ENCODE measurements around the gene ACOT6.
"Not testable (repeated sequence)": the region's sequence is repeated elsewhere in the genome, so short reads cannot be mapped to it uniquely, and the experiment has no call there.

Gene ACOT6

GRCh38 chr14:73599499-73599898 lies 12.8 kb upstream of the ACOT6 start:
- DNase-seq (ENCODE audit: low spot score), result no peak

DNA sequence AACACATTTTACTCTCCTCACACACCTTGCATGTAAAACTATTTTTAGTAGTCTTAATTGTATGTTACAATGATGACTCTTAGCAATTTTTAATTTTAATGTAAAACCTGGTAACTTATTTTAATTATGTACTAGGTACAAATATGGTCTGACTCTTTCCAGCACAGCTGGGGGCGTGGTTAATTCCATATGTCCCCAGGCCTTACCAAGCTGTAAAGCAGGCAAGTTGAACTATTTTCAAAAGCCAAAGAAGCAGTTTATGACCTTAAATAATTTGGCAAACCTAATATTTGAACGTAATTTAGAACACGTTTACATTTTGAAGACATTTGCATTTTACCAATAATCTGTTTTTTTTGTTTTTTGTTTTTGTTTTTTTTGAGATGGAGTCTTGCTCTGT lies 9.3 kb upstream of the ACOT6 start:
- DNase-seq (ENCODE audit: low spot score), result no peak

- no peak for DNase-seq (ENCODE audit: low spot score)
These were observed 6.0 kb upstream of the ACOT6 start for GRCh38 chr14:73606271-73606670.

DNA sequence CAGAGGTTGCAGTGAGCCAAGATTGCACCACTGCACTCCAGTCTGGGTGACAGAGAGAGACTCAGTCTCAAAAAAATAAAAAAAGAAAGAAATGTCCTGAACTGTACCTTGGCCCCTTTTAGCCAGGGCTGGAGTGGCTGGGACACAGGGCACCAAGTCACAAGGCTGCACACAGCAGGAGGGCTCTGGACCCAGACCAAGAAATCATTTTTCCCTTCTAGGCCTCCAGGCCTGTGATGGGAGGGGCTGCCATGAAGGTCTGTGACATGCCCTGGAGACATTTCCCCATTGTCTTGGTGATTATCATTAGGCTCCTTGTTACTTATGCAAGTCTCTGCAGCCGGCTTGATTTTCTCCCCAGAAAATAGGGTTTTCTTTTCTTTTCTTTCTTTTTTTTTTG lies 5.1 kb upstream of the ACOT6 start:
- no peak for DNase-seq (ENCODE audit: low spot score)

DNA sequence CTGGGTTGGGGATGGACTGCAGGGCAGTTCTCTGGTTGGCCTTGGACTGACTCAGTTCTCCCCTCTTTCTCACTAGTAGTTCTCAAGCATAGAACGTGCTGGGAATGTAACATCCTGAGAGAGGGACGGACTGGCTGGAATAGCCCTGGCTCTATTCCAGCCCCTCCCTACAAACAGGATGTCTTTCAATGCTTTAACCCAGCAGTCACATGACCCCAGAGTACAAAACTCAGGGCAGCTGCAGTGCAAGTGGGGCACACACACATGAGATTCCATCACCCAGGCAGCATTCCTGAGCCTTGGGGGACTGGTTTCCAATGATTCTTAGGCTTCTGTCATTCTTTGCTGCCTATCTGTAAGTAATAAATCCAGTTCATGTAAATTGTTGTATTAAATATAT lies 1.6 kb upstream of the ACOT6 start:
- DNase-seq (ENCODE audit: low spot score), result peak; percentile 26

DNA sequence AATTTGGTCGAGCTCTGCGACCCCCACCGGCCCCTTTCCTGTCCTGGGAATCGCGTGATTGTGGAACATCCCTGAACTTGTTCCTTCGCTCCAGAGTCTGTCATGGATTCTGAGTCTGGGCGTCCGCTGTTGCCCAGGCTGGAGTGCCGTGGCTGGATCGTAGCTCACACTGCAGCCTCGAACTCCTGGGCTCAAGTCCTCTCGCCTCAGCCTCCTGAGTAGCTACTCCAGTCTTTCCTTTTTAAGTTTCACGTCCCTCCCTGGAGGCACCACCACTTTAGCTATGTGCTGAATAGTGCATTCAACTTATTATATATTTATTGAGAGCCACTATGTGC lies 698 bp downstream of the ACOT6 start:
- peak; percentile 30 for DNase-seq (ENCODE audit: low spot score)

DNA sequence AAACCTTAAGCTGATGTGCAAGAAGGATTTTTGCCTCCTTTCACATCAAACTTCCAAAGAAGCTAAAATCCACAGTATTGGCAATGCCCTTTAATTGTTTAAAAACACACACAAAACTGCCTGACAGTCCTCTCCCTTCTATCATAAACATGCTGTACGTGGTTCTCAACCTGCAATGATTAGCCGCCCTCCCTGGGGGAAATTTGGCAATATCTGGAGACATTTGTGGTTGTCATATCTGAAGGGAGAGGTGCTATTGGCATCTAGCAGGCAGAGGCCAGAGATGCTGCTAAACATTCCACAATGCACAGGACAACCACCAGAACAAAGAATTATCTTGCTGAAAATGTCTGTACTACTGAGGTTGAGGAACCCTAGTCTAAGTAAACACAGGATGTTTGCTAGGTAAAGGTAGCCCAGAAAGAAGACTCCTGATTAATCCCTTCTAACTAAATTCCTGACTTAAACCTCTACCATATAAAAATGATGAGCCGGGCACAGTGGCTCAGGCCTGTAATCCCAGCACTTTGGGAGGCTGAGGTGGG lies 1.2 kb downstream of the ACOT6 start:
- DNase-seq (ENCODE audit: low spot score), result no peak

GRCh38 chr14:73616831-73617230 lies 4.5 kb downstream of the ACOT6 start:
- no peak for DNase-seq (ENCODE audit: low spot score)

DNA sequence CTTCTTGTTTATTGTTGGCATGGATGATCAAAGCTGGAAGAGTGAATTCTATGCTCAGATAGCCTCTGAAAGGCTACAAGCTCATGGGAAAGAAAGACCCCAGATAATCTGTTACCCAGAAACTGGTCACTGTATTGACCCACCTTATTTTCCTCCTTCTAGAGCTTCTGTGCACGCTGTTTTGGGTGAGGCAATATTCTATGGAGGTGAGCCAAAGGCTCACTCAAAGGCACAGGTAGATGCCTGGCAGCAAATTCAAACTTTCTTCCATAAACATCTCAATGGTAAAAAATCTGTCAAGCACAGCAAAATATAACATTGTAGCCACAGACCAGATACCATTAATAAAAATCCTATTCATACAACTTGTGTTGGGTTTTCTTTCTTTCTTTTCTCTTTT lies 7.2 kb downstream of the ACOT6 start:
- no peak for DNase-seq (ENCODE audit: low spot score)

DNA sequence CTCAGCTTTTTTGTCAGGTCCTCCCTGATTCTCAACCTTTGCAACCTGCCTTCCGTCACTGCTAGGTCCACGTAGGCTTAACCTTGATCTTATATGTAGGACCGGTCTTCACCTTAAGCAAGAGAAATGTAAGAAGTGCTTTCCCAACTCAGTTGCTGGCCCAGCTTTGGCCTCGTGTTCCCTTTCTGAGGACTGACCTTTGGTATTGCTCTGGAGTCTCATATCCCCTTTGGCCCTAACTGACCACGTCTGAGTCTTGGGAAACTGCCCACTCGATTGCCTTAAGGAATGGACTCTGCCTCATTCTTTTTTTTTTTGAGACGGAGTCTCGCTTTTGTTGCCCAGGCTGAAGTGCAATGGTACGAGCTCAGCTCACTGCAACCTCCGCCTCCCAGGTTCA lies 8.0 kb downstream of the ACOT6 start:
- DNase-seq (ENCODE audit: low spot score), result no peak

DNA sequence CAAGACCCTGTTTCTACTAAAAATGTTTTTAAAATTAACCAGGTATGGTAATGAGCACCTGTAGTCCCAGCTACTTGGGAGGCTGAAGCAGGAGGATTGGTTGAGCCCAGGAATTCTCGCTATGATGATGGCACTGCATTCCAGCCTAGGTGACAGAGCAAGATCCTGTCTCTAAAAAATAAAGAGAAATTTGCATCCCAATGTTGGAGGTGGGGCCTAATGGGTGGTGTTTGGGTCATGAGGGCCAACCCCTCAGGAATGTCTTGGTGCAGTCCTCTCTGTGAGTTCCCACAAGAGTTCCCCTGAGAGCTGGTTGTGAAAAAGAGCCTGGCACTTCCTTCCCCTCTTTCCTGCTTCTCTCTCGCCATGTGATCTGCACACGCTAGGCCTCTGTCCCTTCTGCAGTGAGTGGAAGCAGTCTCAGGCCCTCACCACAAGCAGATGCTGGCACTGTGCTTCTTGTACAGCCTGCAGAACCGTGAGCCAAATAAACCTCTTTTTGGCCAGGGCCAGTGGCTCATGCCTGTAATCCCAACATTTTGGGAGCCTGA lies 11.3 kb downstream of the ACOT6 start:
- DNase-seq (ENCODE audit: low spot score), result no peak

DNA sequence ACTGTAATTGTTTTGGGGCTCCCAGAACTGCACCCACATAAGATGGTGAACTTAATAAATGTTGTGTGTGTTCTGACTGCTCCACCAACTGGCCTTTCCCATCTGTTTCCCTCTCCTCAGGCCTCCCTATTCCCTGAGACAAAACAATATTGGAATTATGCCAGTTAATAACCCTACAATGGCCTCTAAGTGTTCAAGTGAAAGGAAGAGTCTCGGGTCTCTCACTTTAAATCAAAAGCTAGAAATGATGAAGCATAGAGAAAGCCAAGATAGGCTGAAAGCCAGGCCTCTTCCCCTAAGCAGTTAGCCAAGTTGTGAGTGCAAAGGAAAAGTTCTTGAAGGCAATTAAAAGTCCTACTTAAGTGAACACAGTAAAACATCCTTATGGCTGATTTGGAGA lies 13.4 kb downstream of the ACOT6 start:
- DNase-seq (ENCODE audit: low spot score), result no peak

GRCh38 chr14:73627151-73627558 lies 14.8 kb downstream of the ACOT6 start:
- no peak for DNase-seq (ENCODE audit: low spot score)

GRCh38 chr14:73630009-73630780 lies 17.9 kb downstream of the ACOT6 start:
- no peak for DNase-seq (ENCODE audit: low spot score)

GRCh38 chr14:73633116-73634010 lies 21.0 kb downstream of the ACOT6 start:
- peak; percentile 81 for DNase-seq (ENCODE audit: low spot score)

DNA sequence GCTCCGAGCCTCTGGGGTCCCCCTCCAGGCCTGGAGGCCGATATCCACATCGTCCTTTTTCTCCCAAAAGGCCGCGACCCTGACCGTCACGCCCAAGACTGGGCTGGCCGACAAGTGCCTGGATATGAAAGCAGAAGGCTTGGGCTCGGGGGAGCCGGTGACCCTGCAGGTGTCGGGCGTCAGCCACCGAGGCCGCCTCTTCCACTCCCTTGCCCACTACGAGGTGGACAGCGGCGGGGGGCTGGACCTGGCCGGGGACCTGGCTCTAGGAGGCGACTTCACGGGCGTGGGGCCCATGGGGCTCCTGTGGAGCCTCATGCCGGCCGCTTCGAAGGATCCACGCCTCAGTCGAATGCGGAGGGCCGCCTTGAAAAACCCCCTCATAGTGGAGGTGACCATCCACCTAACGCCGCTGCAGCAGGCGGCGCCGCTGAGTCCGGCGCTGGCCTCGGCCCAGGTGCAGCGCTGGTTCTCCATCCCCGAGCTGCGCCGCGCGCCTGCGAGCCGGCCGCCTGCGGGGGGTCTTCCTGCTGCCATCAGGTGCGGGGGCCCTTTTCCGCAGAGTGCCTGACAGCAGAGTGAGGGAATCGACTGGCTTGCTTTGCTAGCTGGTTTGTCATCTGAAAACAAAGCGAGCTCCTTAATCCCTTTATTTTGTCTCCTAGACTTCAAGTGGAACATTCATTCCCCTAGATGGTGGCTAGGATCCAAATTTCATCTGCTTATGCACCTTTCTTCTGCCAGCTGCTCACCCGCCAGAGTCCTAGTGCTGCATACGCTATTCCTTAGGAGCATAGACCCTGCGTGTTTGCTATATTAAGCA lies 21.9 kb downstream of the ACOT6 start:
- DNase-seq (ENCODE audit: low spot score), result peak; percentile 43

GRCh38 chr14:73636355-73636754 lies 24.0 kb downstream of the ACOT6 start:
- DNase-seq (ENCODE audit: low spot score), result not testable (repeated sequence)

DNA sequence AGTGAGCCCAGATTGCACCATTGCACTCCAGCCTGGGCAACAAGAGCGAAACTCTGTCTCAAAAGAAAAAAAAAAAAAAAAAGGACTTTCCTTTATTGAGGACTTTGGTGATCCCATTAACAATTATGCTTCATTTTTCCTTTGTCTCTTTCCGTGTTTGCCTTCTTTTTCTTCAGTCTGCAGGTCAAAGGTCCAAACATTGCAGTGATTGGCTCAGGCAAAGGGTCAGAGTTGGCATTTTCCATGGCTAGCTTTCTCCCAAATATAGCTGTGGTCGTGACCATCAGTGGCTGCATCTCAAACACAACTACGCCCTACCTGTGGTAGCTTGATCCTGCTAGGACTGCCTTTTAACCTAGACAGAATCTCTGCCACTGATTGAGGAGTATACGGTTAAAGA lies 25.5 kb downstream of the ACOT6 start:
- no peak for DNase-seq (ENCODE audit: low spot score)

GRCh38 chr14:73640796-73641365 lies 28.6 kb downstream of the ACOT6 start:
- DNase-seq (ENCODE audit: low spot score), result no peak

DNA sequence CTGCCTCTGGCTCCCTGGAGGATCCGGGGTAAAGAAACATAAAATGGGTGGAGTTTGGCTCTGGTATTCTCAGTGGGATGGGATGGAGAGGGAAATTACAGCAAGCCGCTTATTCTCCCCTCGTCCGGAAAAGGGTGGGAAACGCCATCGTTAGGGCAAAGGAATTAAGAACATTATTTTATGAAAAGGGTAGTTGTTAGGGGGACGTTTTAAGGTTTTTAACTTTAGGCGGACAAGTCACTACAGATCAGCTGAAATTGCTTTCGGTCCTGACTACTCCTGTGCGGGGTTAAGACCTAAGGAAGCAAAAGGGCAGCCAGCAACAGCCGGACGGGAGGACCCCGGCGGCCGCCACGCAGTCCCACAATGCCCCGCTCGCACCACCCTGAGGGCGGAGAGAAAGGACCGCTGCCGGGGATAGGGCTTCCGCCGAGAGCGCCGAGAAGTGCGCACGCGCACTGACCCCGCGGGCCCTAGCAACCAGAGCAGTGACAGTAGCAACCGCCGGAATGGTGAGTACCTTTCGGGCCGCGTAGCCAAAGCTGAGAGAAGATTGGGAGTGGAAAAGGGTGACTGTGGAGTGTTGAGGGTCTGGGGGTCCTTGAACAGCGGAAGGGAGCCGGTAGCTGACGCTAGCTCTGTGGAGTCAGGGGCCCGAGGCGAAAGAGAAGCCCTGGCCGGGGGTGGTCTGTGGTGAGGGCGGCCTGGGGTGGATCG lies 32.4 kb downstream of the ACOT6 start, which contains the start of gene DNAL1:
Gene DNAL1 (plus strand): TSS at position 456 of the 717 bp plus-strand sequence. CDS start 54 bp downstream, at position 510.
- DNase-seq (ENCODE audit: low spot score), result peak; percentile 93

DNA sequence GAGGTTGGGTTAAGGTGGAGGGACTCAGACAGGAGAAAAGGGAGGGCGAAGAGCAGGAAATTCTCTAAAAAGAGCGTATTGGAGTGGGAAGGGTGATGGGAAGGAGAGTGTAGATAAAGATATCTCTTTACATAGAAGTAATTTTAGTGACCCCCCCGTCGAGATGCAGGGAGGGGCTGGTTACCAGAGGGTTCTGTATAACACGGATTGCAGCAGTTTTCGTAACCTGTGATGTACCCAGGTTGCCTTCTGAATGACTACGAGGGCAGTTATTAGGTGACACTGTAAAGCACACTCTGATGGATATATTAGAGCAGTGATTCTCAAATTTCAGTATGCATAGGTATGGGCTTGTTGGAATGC lies 32.9 kb downstream of the ACOT6 start:
- no peak for DNase-seq (ENCODE audit: low spot score)
